K562 (cell line): ENCODE data around the gene SLC16A5. TPM values are rescaled to one million over a fixed set of nuclear protein-coding genes. Genes with fewer than 3 reads are reported as not detected.

Experiments
- ARNT ChIP-seq, 2 experiments: fragments of 450-650 bp; IDR thresholded peaks; 2 replicates each; pipeline ENCODE4 v1.6.1; 2016; ENCODE audit warnings: mild to moderate bottlenecking in 1 of 2
- ETV5 ChIP-seq: sonication (generic); formaldehyde crosslinking; IDR thresholded peaks from 2 replicates; pipeline ENCODE4 v1.4.0; 2020; ENCODE audit warnings: low read depth, mild to moderate bottlenecking, missing genetic modification reagents
- FOXJ2 ChIP-seq: fragments of 200-800 bp; sonication (Bioruptor generic); IDR thresholded peaks from 2 replicates; pipeline ENCODE4 v1.6.1; 2016; ENCODE audit warnings: missing genetic modification characterization, missing compliant biosample characterization
- GABPB1 ChIP-seq: sonication (generic); formaldehyde crosslinking; IDR thresholded peaks from 2 replicates; pipeline ENCODE4 v1.8.0; 2022; ENCODE audit warnings: mild to moderate bottlenecking, missing genetic modification reagents
- GATAD2A ChIP-seq: fragments of 450-650 bp; IDR thresholded peaks from 2 replicates; pipeline ENCODE4 v1.6.1; 2017
- HIVEP1 ChIP-seq: fragments of 250-450 bp; sonication (Bioruptor Pico); IDR thresholded peaks from 2 replicates; pipeline ENCODE4 v1.4.0; 2020; ENCODE audit warnings: mild to moderate bottlenecking
- HNRNPL ChIP-seq: fragments of 200-400 bp; formaldehyde crosslinking; IDR thresholded peaks from 2 replicates; pipeline ENCODE4 v1.6.1; 2017; ENCODE audit warnings: low read depth, mild to moderate bottlenecking, low read length
- MAFF ChIP-seq: IDR thresholded peaks from 2 replicates; pipeline ENCODE4 v1.6.1; 2012; ENCODE audit warnings: low read length, improper control_type of control experiment
- MAFK ChIP-seq: IDR thresholded peaks from 2 replicates; pipeline ENCODE4 v1.6.1; 2011; ENCODE audit warnings: low read length, improper control_type of control experiment
- MEF2D ChIP-seq: conservative IDR thresholded peaks from 2 replicates; pipeline ENCODE4 v1.6.1; 2016; ENCODE audit warnings: low read depth, missing genetic modification characterization, missing compliant biosample characterization
- NCOR1 ChIP-seq: fragments of 450-650 bp; IDR thresholded peaks from 2 replicates; pipeline ENCODE4 v1.6.1; 2016; ENCODE audit warnings: mild to moderate bottlenecking, moderate library complexity
- NR4A1 ChIP-seq, 2 experiments: fragments of 250-450 bp in 1 of 2; fragments of 450-650 bp in 1 of 2; sonication (Bioruptor Pico) in 1 of 2; IDR thresholded peaks; 2 replicates each; pipeline versions ENCODE4 v1.4.0 to v1.6.1; 2016 to 2020; ENCODE audit warnings: mild to moderate bottlenecking in 2 of 2, missing compliant biosample characterization in 1 of 2, missing genetic modification characterization in 1 of 2, moderate library complexity in 1 of 2
- PHF8 ChIP-seq: fragments of 200-600 bp; sonication (generic); IDR thresholded peaks from 2 replicates; pipeline ENCODE4 v1.6.1; 2012; ENCODE audit warnings: mixed run types, mild to moderate bottlenecking, inconsistent platforms, low read length, moderate library complexity, borderline replicate concordance
- PML ChIP-seq: IDR thresholded peaks from 2 replicates; pipeline ENCODE4 v1.6.1; 2012; ENCODE audit warnings: low read length, inconsistent platforms
- RB1 ChIP-seq: fragments of 450-650 bp; IDR thresholded peaks from 2 replicates; pipeline ENCODE4 v1.6.1; 2017; ENCODE audit warnings: low read depth, mild to moderate bottlenecking
- SOX6 ChIP-seq: fragments of 450-650 bp; IDR thresholded peaks from 2 replicates; pipeline ENCODE4 v1.6.1; 2014; ENCODE audit warnings: mild to moderate bottlenecking
- SREBF1 ChIP-seq: fragments of 150-350 bp; IDR thresholded peaks from 2 replicates; pipeline ENCODE4 v1.6.1; 2014; ENCODE audit warnings: antibody characterized with exemption, low read depth, low read length, borderline replicate concordance
- SUPT5H ChIP-seq: fragments of 450-650 bp; IDR thresholded peaks from 2 replicates; pipeline ENCODE4 v1.6.1; 2016
- TCF3 ChIP-seq: sonication (generic); formaldehyde crosslinking; IDR thresholded peaks from 2 replicates; pipeline ENCODE4 v1.4.0; 2020; ENCODE audit warnings: mild to moderate bottlenecking, missing genetic modification reagents
- YY1 ChIP-seq, 3 experiments: IDR thresholded peaks; 2 replicates each; pipeline ENCODE4 v1.6.1; 2011; ENCODE audit warnings: low read length in 2 of 3, mild to moderate bottlenecking in 2 of 3, moderate library complexity in 2 of 3, borderline replicate concordance in 1 of 3, control low read depth in 1 of 3, low read depth in 1 of 3; ENCODE audit not compliant: insufficient read depth in 3 of 3, insufficient replicate concordance in 2 of 3, control insufficient read depth in 1 of 3, insufficient read length in 1 of 3; ENCODE audit errors: extremely low read depth in 1 of 3
- ZEB2 ChIP-seq: fragments of 450-650 bp; IDR thresholded peaks from 2 replicates; pipeline ENCODE4 v1.6.1; 2016
- ZFPM2 ChIP-seq: fragments of 250-450 bp; sonication (Bioruptor Pico); IDR thresholded peaks from 2 replicates; pipeline ENCODE4 v1.5.1; 2022; ENCODE audit warnings: mild to moderate bottlenecking
- ZNF3 ChIP-seq: fragments of 250-450 bp; sonication (Bioruptor Pico); IDR thresholded peaks from 2 replicates; pipeline ENCODE4 v1.5.0; 2021; ENCODE audit warnings: mild to moderate bottlenecking, moderate library complexity
- ZNF311 ChIP-seq: fragments of 250-450 bp; sonication (Bioruptor Pico); IDR thresholded peaks from 2 replicates; pipeline ENCODE4 v1.4.0; 2020; ENCODE audit warnings: mild to moderate bottlenecking, moderate library complexity
- ZNF707 ChIP-seq: fragments of 250-450 bp; sonication (Bioruptor Pico); conservative IDR thresholded peaks from 2 replicates; pipeline ENCODE4 v1.8.0; 2022; ENCODE audit warnings: inconsistent platforms, mild to moderate bottlenecking, moderate library complexity
- ZNF830 ChIP-seq: fragments of 250-450 bp; sonication (Bioruptor Pico); IDR thresholded peaks from 2 replicates; pipeline ENCODE4 v1.5.0; 2021; ENCODE audit warnings: mild to moderate bottlenecking
- polyA plus RNA-seq, 8 experiments: library from polyadenylated mRNA; depleted of rRNA in 4 of 8; stranded (reverse) in 5 of 8; unstranded in 3 of 8; fragments of >200 nt; fragmentation: Nextera tagmentation in 2 of 8; fragmentation: Illumina TruSeq in 1 of 8; extraction: Ambion mirVana in 2 of 8; extraction: Trizol in 1 of 8; gene quantifications; 2 replicates each; pipeline versions ENCODE4 v1.2.1 to v1.2.3, GENCODE V29; 2011 to 2014; ENCODE audit warnings: inconsistent platforms in 1 of 8, missing spikeins in 1 of 8
- total RNA-seq, 7 experiments: library from RNA; depleted of rRNA in 6 of 7; stranded (reverse); fragments of >200 nt in 6 of 7; fragmentation: Illumina TruSeq in 2 of 7; extraction: Trizol in 2 of 7; gene quantifications; 2 replicates each; pipeline versions ENCODE4 v1.2.1 to v1.2.3, GENCODE V29; 2011 to 2021; ENCODE audit warnings: low replicate concordance in 1 of 7
- TF ChIP-seq, protein P1 (sequence below), 2 experiments: fragments of 250-450 bp in 1 of 2; fragments of 450-650 bp in 1 of 2; sonication (Bioruptor Pico) in 1 of 2; IDR thresholded peaks; 2 replicates each; pipeline versions ENCODE4 v1.6.1 to v1.8.0; 2016 to 2021; ENCODE audit warnings: mild to moderate bottlenecking in 2 of 2, moderate library complexity in 2 of 2, missing compliant biosample characterization in 1 of 2, missing genetic modification characterization in 1 of 2
- TF ChIP-seq, protein P2 (sequence below): IDR thresholded peaks from 2 replicates; pipeline ENCODE4 v1.6.1; 2011; ENCODE audit not compliant: insufficient read length; ENCODE audit errors: extremely low read depth

SLC16A5 gene
- total and polyA plus RNA-seq, 9 of the 15 experiments (the other 6 are each of a cell fraction or from before 2014, with no cell fraction given) = 0.06 to 2.6 (median 0.91) TPM

DNA sequence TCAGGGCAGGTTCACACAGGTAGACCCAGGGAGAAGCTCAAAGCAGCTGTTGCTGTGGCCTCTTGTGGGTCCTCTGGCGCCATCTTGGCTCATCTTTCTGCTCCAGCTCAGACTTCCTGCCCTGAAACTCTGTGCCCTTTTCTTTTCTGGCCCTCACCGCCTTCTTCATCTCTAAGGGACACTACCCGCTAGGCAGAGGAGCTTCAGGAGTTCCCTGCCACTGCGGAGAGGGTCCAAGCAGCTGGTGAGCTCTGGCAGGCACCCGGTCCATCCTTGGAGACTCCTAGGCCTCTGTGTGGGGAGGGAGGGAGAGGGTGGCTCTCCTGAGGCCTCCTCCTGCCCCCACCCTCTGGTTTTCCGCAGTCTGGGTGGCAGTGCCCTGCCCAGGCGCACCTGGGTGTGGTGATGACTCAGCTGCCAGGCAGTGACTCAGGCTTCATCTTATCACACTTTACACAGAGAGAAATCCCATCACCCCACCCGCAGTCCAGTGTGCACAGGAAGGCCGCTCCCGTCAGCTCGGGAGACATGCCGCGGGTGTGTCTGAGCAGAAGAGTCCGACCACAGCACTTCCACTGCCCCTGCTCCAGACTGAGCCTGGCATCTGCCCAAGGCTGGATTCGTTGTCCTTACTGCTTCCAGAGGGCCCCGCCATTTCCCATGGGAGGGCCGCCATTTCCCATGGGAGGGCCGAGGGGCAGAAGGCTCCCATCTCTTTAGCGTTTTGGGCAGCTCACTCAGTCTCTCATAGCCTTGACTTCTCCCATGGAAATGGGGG, 36.5 kb downstream of the SLC16A5 start (continued):
- TF ChIP-seq YY1 (IDR thresholded peaks at IDR 0.05; ENCODE audit: borderline replicate concordance in 1 of 3, control insufficient read depth in 1 of 3, extremely low read depth in 1 of 3, insufficient read depth in 3 of 3, insufficient read length in 1 of 3, insufficient replicate concordance in 2 of 3, low read depth in 1 of 3, low read length in 2 of 3) (peak; percentile 25 to 68 (median 51)), MEF2D (tag) (peak; percentile 10; the same call in 1 of the 2 replicates), PHF8 (peak; percentile 47; the same call in 1 of the 2 replicates), SUPT5H (0 out of 2 replicates have a peak, but pooled peaks have one; percentile 29), ARNT (IDR thresholded peaks at IDR 0.05) (0 out of 4 replicates have a peak, but pooled peaks of 1 of the 2 experiments have one; percentile 25), GABPB1 (peak; percentile 55; the same call in 1 of the 2 replicates), SOX6 (peak; percentile 66), HIVEP1 (CRISPR knock-in tag) (0 out of 2 replicates have a peak, but pooled peaks have one; percentile 45), TCF3 (CRISPR knock-in tag) (peak; percentile 85), ZNF830 (no peak), ZNF3 (CRISPR knock-in tag) (no peak), ZNF311 (CRISPR knock-in tag) (peak; percentile 72; the same call in 1 of the 2 replicates), NR4A1 (CRISPR knock-in tag; IDR thresholded peaks at IDR 0.05) (no peak; the same call in 1 of the 2 replicates), NR4A1 (tag; IDR thresholded peaks at IDR 0.05) (no peak; the same call in 1 of the 2 replicates), ZNF707 (0 out of 2 replicates have a peak, but pooled peaks have one; percentile 29), GATAD2A (peak; percentile 96; the same call in 1 of the 2 replicates), MAFF (peak; percentile 76), ZEB2 (peak; percentile 83; the same call in 1 of the 2 replicates), ETV5 (CRISPR knock-in tag) (peak; percentile 57; the same call in 1 of the 2 replicates), NCOR1 (peak; percentile 72), RB1 (peak; percentile 63), PML (peak; percentile 44; the same call in 1 of the 2 replicates), ZFPM2 (CRISPR knock-in tag) (no peak), HNRNPL (peak; percentile 97), SREBF1 (peak; percentile 55; the same call in 1 of the 2 replicates), MAFK (peak; percentile 85), FOXJ2 (tag) (no peak)
- TF ChIP-seq, protein P1, sequence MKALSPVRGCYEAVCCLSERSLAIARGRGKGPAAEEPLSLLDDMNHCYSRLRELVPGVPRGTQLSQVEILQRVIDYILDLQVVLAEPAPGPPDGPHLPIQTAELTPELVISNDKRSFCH (CRISPR knock-in tag; IDR thresholded peaks at IDR 0.05) = no peak
- TF ChIP-seq, protein P1 (tag; IDR thresholded peaks at IDR 0.05) = peak; percentile 69
- TF ChIP-seq, protein P2, sequence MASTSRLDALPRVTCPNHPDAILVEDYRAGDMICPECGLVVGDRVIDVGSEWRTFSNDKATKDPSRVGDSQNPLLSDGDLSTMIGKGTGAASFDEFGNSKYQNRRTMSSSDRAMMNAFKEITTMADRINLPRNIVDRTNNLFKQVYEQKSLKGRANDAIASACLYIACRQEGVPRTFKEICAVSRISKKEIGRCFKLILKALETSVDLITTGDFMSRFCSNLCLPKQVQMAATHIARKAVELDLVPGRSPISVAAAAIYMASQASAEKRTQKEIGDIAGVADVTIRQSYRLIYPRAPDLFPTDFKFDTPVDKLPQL = no peak
